A549 treated with Mapracorat at 1 μM for 4 hours (cell line): ENCODE results near the gene STYK1. TPM values are rescaled to one million over a fixed set of nuclear protein-coding genes. Genes with fewer than 3 reads are reported as not detected.

Experiments
- total RNA-seq: library from RNA; stranded (reverse); fragments of 200-300 nt; extraction: Qiagen RNA extraction; gene quantifications from 5 replicates; pipeline ENCODE4 v1.2.3, GENCODE V29; 2022

Gene STYK1
- total RNA-seq: 0.07 to 0.30 TPM (median 0.17 TPM) in 5 replicates

DNA sequence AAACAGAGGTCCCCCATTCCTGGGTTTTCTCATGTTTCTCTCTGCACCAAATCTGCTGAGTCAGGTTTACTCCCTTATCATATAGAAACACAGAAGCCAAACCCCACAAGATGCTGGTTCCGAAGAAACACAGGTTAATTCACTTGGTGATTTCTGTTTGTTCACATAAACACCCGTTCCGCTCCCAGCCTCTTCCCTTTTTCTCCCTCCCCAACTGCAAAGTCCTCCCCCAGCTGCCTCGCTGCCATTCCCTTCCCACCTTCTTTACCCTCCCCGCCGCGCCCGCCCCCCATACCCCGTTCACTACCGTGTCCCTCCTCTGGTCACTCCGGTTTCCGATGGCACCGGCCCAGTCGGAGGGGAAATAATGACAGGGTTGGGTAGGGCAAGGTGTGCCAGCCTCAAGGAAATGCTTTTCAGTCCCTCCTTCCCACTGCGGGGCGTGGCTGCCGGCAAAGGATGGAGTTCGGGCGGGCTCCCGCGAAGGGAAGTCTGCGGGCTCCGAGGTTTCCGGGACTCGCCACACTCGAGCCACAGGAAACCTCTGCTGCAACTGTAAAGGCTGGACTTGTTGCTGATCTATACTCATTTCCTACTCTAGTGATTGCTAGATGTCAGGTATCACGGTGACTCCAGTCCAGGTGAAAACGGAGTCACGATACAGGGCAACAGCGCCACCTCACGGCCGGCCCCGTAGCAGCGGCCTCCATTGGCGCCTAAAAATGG lies at the start of gene STYK1:
Gene STYK1, minus strand, starts transcription at position 394 of the 726 bp plus-strand sequence. CDS start 39,434 bp downstream, outside the sequence.

DNA sequence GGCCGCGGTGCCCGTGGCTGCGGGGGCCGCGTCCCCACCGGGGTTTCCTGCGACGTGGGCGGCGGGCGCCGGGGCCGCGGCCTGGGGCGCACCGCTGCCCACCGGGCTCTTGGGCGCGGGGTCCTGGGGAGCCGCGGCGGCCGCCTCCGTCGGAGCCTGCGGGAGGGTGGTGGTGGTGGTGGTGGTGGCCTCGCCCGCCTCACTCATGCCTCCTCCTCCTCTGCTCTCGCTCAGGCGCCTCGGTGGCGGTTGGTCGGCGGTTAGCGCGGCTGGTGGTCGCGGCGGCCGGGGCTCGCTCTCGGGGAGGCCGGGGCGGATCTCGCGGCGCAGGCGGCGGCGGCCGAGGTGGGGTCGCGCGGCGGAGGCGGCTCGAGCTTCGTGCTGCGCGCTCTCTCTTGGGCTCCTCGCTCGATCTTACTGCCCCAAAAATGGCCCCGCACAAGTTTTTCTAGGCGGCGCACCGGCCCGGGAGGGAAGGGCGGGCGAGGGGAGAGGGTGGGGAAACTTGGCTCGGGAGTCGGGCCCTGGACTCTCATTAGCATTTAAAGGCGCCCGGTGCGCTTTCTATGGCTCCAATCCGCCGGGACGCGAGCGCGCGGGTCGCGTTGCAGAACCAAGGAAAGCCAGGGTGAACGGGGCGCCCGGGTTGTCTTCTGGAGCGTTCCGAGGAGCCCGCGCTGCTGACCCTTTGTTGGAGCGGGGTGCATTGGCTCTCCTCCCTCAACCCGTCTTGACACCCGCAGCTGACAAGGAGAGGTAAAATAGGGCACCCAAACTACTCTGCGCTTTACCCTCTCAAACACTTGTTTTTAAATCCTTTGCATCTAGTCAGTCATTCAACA lies 49.3 kb upstream of the STYK1 start, which contains the start of gene YBX3:
Gene YBX3, minus strand, starts transcription at position 419 of the 842 bp plus-strand sequence. Its CDS starts 212 bp downstream, at position 207.

GRCh38 chr12:10613349-10614055 lies 60.4 kb downstream of the STYK1 start, which contains the start of gene MAGOHB:
Gene MAGOHB (minus strand): TSS chr12:10613609. CDS start chr12:10613532, 77 bp downstream.

Other genes with a start within 250 kb of the STYK1 start
- gene KLRC2, start 238.0 kb downstream of the STYK1 start, total RNA-seq: 1.5 to 2.3 TPM (median 1.9 TPM) in 5 replicates
- gene KLRC1, start 220.7 kb downstream of the STYK1 start, total RNA-seq: not detected in 5 replicates
- 0.52 to 0.93 TPM (median 0.74 TPM) in 5 replicates for gene EIF2S3B, start 168.2 kb downstream of the STYK1 start, total RNA-seq
- 42.7 to 63.5 TPM (median 50.5 TPM) in 5 replicates for gene MAGOHB, start 60.4 kb downstream of the STYK1 start, total RNA-seq
- 242 to 267 TPM (median 259 TPM) in 5 replicates for gene YBX3, start 49.3 kb upstream of the STYK1 start, total RNA-seq
- not detected in 5 replicates for gene TAS2R7, start 128.6 kb upstream of the STYK1 start, total RNA-seq
- not detected in 5 replicates for gene TAS2R8, start 133.2 kb upstream of the STYK1 start, total RNA-seq
- gene TAS2R9, start 136.1 kb upstream of the STYK1 start, total RNA-seq: not detected in 5 replicates
- gene TAS2R10, start 152.3 kb upstream of the STYK1 start, total RNA-seq: 0.22 TPM in 1 of 5 replicates, not detected in the others
- 0.76 to 3.1 TPM (median 2.0 TPM) in 5 replicates for gene PRR4, start 175.4 kb upstream of the STYK1 start, total RNA-seq
- 1.8 to 3.9 TPM (median 2.8 TPM) in 5 replicates for gene PRH1, start 210.2 kb upstream of the STYK1 start, total RNA-seq
- gene TAS2R13, start 235.5 kb upstream of the STYK1 start, total RNA-seq: not detected in 5 replicates